Subcutaneous adipose tissue (tissue), 4 donors: Measurements from ENCODE around the gene ZFP57. TPM values are rescaled to one million over a fixed set of nuclear protein-coding genes. Genes with fewer than 3 reads are reported as not detected.

Source experiments
- total RNA-seq, 4 donors: library from RNA; depleted of rRNA; stranded (reverse); fragments of >200 nt; gene quantifications; one replicate each; pipeline ENCODE4 v1.1.0, GENCODE V29; 2016
- TF ChIP-seq, protein P1 (sequence below): fragments of 450-650 bp; IDR thresholded peaks from one replicate; pipeline ENCODE4 v1.5.1; 2016; ENCODE audit warnings: low read depth, mild to moderate bottlenecking, control low read depth, antibody characterized with exemption, moderate library complexity

ZFP57 gene
- total RNA-seq, 4 donors from 2014 or later = 1.0 TPM; not detected in 3

- TF ChIP-seq, protein P1, sequence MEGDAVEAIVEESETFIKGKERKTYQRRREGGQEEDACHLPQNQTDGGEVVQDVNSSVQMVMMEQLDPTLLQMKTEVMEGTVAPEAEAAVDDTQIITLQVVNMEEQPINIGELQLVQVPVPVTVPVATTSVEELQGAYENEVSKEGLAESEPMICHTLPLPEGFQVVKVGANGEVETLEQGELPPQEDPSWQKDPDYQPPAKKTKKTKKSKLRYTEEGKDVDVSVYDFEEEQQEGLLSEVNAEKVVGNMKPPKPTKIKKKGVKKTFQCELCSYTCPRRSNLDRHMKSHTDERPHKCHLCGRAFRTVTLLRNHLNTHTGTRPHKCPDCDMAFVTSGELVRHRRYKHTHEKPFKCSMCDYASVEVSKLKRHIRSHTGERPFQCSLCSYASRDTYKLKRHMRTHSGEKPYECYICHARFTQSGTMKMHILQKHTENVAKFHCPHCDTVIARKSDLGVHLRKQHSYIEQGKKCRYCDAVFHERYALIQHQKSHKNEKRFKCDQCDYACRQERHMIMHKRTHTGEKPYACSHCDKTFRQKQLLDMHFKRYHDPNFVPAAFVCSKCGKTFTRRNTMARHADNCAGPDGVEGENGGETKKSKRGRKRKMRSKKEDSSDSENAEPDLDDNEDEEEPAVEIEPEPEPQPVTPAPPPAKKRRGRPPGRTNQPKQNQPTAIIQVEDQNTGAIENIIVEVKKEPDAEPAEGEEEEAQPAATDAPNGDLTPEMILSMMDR = no peak
Observed at GRCh38 chr6:29631860-29632731, 48.9 kb downstream of the ZFP57 start.

DNA sequence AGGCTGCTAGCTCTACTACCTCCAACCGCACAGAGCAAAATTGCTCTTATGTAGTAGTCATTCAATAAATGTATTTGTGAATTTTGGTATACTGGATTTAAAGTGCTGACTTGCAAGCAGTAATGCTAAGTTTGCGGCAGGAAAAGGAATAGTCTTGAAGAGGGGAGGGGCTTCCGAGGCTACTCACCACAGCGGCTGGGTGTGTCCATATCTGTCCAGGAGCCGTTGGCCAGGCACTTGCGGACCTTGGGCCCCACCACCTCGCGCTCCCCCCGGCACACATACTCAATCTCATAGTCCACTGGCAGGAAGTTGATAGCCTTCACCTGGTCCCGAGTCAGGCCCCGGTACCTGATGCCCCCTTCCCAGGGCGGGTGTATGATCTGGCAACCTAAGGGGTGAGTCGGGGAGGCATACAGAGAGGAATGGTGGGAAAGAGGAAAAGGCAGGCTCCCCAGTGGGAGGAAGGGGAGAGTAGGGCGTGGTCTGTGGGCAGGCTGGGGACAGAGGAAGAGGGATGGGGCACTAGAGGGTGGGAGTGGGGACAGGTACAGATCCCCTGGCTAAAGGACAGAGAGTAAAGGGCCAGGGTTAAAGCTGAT, 49.6 kb downstream of the ZFP57 start:
- TF ChIP-seq, protein P1 = no peak

- TF ChIP-seq, protein P1 = no peak
Observed at GRCh38 chr6:29630315-29630714, 50.6 kb downstream of the ZFP57 start.

- TF ChIP-seq, protein P1 = no peak
Observed at GRCh38 chr6:29629571-29629970, 51.4 kb downstream of the ZFP57 start.

- TF ChIP-seq, protein P1 = no peak
Observed at GRCh38 chr6:29628419-29629281, 52.3 kb downstream of the ZFP57 start.

DNA sequence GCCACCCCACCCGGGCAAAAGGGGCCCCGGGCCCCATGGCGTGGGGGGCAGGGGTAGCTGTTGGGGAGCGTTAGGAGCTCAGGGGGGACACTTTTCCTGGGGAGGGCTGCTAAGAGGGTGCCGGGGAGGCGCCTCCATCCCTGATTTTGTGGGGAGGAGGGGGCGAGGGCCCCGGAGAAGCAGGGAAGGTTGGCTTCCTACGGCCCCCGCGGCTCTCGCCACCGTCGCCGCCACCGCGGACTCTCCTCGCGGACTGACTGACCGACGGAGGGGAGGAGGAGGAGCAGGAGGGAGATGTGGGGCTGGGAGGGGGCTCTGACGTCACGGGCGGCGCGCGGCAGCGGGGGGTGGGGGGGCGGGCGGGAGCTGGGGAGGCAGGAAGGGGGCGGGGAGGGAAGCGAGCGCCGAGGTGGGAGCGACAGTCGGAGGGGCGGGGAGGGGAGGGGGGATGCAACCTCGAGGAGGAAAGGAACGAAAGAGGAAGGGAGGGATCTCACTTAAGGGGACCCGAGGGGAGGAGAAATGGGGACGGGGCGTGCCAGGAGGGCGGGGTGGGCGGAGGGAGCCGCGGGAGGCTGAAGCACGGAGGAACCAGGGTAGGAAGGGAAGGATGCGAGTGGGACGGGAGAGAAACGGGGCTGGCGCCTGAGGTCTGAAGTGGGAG, 53.1 kb downstream of the ZFP57 start:
- TF ChIP-seq, protein P1 = no peak
